ENCODE results near the gene MYMK.

The MYMK gene

DNA sequence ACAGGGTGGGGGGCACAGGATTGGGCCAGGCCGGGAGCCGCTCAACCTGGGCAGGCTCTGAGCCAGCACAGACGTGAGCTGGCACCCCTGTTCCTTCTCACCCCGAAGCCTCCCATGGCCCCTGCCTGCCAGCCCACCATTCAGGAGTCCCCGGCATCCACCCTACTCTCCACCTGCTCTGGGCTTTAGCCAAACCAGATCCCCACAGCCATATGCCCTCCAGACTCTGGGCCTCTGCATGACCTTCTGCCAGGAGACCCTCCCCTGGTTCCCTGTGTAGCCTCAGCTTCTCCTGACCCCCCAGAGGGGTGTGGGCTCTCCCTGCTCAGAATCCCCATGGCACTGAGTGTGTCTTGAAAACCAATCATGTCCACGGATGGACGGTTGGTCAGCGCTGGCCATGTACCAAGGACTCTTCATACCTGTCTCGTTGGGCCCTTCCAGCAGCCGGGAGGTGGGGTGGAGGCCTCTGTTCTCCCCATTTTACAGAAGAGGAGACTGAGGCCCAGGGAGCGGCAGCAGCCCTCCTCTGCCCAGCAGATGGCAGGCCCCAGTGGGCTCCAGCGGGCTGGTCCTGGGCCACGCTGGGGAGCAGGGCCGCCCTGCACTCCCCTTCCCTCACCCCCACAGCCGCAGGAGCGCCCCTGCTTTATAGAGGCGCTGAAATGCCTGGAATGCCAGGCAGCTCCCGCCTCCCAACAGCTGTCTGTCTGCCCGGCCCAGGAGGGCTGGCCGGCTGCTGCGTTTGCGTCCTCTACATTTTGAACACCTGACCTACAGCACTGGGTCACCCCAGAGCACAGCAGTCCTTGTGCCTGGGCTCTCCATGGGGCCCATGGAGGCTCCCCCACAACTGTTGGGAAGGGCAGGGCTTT lies 3.5 kb upstream of the MYMK start:
- peak overlapping the region; percentile 69 for H3K18ac ChIP-seq (ENCODE audit: low read length)
- H4K8ac ChIP-seq (ENCODE audit: low read depth, low read length), result no peak overlapping the region
- H2BK15ac ChIP-seq (replicated peaks; ENCODE audit: low read depth), result no peak overlapping the region
- H4K5ac ChIP-seq (ENCODE audit: low read length), result no peak overlapping the region
- H3K79me2 ChIP-seq (ENCODE audit: control insufficient read depth, insufficient read depth, low read length), result no peaks in the 10 kb centered on the region
- H3K9ac ChIP-seq (ENCODE audit: low read length), result no peak overlapping the region
- peaks cover 19% of the 10 kb centered on the region for H3K4me1 ChIP-seq (ENCODE audit: control insufficient read depth, low read depth, low read length)
- WGBS (ENCODE audit: extremely low coverage, insufficient coverage, low lambda C conversion rate), result no CpG with 5 or more reads among the region's 22 CpGs
- DNase-seq, result no peak
- H3K4ac ChIP-seq (ENCODE audit: low read depth, low read length), result no peak overlapping the region
- no peak overlapping the region for H2BK5ac ChIP-seq (ENCODE audit: low read length)
- no peak overlapping the region for H2BK120ac ChIP-seq (ENCODE audit: low read depth, low read length)
- no peak overlapping the region for H3K27ac ChIP-seq (ENCODE audit: low read depth, low read length)
- peak overlapping the region; percentile 41 for H2AK5ac ChIP-seq (ENCODE audit: low read length)
- no peaks in the 10 kb centered on the region for H3K36me3 ChIP-seq (ENCODE audit: control insufficient read depth, insufficient read depth, low read length)
- H3K4me3 ChIP-seq (ENCODE audit: low read length), result no peak overlapping the region
- H3K27me3 ChIP-seq (ENCODE audit: insufficient read depth, low read length, poor library complexity), result no peaks in the 10 kb centered on the region
- no peak overlapping the region for H3K23ac ChIP-seq (ENCODE audit: low read length)
- H3K4me2 ChIP-seq (ENCODE audit: low read length), result no peak overlapping the region
- H3K56ac ChIP-seq (ENCODE audit: low read length), result peak overlapping the region; percentile 83
- H3K79me1 ChIP-seq (ENCODE audit: low read length), result no peaks in the 10 kb centered on the region

DNA sequence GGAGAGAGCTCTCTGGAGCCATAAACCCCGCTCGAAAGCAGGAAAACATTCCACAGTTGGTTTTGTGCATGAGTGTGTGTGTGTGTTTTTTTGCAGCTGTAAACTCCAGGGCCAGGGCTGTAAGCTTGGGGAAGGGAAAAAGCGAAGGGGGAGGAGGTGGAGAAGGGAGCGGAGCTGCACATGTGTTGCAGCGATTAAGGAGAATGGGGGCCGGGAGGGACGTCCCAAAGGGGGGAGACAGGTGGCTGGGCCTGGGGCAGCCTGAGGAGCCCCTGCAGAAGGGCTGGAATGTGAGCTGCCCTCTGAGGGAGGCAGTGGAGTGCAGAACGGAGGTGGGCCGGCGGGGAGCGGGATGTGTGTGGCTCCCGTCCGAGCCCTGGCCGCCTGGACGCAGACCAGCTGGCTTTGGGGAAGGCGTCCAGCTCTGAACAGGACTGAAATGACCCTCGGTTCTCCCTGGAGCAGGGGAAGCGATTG lies 2.7 kb upstream of the MYMK start:
- Histone ChIP-seq H3K23ac (ENCODE audit: low read length) (peak overlapping the region; percentile 32), H2BK15ac (replicated peaks; ENCODE audit: low read depth) (no peak overlapping the region), H3K27me3 (ENCODE audit: insufficient read depth, low read length, poor library complexity) (no peaks in the 10 kb centered on the region), H2BK120ac (ENCODE audit: low read depth, low read length) (peak overlapping the region; percentile 22), H4K5ac (ENCODE audit: low read length) (no peak overlapping the region), H3K79me1 (ENCODE audit: low read length) (no peaks in the 10 kb centered on the region), H3K4me1 (ENCODE audit: control insufficient read depth, low read depth, low read length) (peaks cover 19% of the 10 kb centered on the region), H3K4me3 (ENCODE audit: low read length) (no peak overlapping the region), H3K27ac (ENCODE audit: low read depth, low read length) (peak overlapping the region; percentile 6), H4K8ac (ENCODE audit: low read depth, low read length) (no peak overlapping the region), H3K56ac (ENCODE audit: low read length) (peak overlapping the region; percentile 83), H3K9ac (ENCODE audit: low read length) (peak overlapping the region; percentile 40), H3K4ac (ENCODE audit: low read depth, low read length) (no peak overlapping the region), H3K4me2 (ENCODE audit: low read length) (no peak overlapping the region), H3K36me3 (ENCODE audit: control insufficient read depth, insufficient read depth, low read length) (no peaks in the 10 kb centered on the region), H2BK5ac (ENCODE audit: low read length) (peak overlapping the region; percentile 33), H3K79me2 (ENCODE audit: control insufficient read depth, insufficient read depth, low read length) (no peaks in the 10 kb centered on the region), H2AK5ac (ENCODE audit: low read length) (no peak overlapping the region), H3K18ac (ENCODE audit: low read length) (peak overlapping the region; percentile 69)
- no peak for DNase-seq
- no CpG with 5 or more reads among the region's 18 CpGs for WGBS (ENCODE audit: extremely low coverage, insufficient coverage, low lambda C conversion rate)

DNA sequence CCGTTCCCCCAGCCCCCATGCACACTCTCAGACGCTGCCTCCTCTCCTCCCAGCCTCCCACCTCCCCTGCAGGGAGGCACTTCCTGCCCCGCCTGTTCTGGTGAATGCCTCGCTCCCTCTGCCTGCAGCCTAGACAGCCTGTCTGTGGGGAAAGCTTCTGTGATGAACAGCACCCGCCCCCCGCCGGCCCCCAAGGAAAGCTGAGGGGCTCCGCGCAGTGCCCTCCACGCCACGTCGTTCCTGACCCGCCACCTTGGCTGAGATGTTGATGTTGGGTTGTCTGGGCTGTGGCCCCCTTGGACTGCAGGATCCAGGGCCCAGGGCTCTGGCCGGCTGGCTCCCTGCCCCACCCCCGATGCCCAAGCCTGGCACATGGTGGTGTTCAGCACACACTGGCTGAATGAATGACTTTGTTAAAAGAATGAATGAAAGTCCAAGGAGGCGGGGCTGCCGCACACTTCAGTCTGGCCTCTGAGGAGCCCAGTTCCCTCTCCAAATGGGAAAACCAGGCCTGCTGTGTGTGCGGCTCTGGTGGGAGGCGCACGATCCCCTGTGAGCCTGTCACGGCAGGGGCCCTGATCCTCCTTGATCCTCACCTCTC lies 2.1 kb upstream of the MYMK start:
- Histone ChIP-seq H3K4me2 (ENCODE audit: low read length) (no peak overlapping the region), H3K18ac (ENCODE audit: low read length) (peak overlapping the region; percentile 69), H3K36me3 (ENCODE audit: control insufficient read depth, insufficient read depth, low read length) (no peaks in the 10 kb centered on the region), H3K4ac (ENCODE audit: low read depth, low read length) (peak overlapping the region; percentile 88), H3K56ac (ENCODE audit: low read length) (peak overlapping the region; percentile 83), H4K5ac (ENCODE audit: low read length) (peak overlapping the region; percentile 81), H3K79me1 (ENCODE audit: low read length) (no peaks in the 10 kb centered on the region), H3K4me1 (ENCODE audit: control insufficient read depth, low read depth, low read length) (peaks cover 19% of the 10 kb centered on the region), H2BK15ac (replicated peaks; ENCODE audit: low read depth) (no peak overlapping the region), H4K8ac (ENCODE audit: low read depth, low read length) (no peak overlapping the region), H3K27me3 (ENCODE audit: insufficient read depth, low read length, poor library complexity) (no peaks in the 10 kb centered on the region), H2AK5ac (ENCODE audit: low read length) (no peak overlapping the region), H3K9ac (ENCODE audit: low read length) (peak overlapping the region; percentile 55), H3K4me3 (ENCODE audit: low read length) (no peak overlapping the region), H2BK5ac (ENCODE audit: low read length) (peak overlapping the region; percentile 90), H2BK120ac (ENCODE audit: low read depth, low read length) (peak overlapping the region; percentile 22), H3K23ac (ENCODE audit: low read length) (no peak overlapping the region), H3K79me2 (ENCODE audit: control insufficient read depth, insufficient read depth, low read length) (no peaks in the 10 kb centered on the region), H3K27ac (ENCODE audit: low read depth, low read length) (peak overlapping the region; percentile 6)
- WGBS (ENCODE audit: extremely low coverage, insufficient coverage, low lambda C conversion rate), result no CpG with 5 or more reads among the region's 21 CpGs
- DNase-seq, result peak; percentile 84

DNA sequence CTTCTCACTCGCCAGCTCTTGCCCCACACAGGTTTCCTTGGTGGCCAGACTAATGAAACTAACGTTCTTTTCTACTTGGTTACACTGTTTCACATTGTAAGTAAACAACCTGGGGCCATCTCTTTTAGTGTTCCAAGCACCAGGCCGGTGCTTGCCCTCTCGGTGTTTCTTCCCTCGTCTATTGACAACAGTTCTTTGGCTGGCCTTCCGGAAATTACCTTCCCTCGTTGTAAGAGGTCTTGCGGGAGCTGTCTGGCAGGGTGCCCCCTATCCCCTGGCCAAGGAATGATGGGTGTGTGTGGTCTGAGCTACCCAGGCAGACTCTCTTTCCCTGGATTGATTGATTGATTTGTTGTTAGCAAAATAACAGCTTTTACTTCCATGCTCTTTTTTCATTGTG lies 918 bp upstream of the MYMK start:
- H3K79me1 ChIP-seq (ENCODE audit: low read length), result no peaks in the 10 kb centered on the region
- WGBS (ENCODE audit: extremely low coverage, insufficient coverage, low lambda C conversion rate), result no CpG with 5 or more reads among the region's 8 CpGs
- H3K4me1 ChIP-seq (ENCODE audit: control insufficient read depth, low read depth, low read length), result peaks cover 19% of the 10 kb centered on the region
- no peak overlapping the region for H2BK120ac ChIP-seq (ENCODE audit: low read depth, low read length)
- no peak overlapping the region for H3K18ac ChIP-seq (ENCODE audit: low read length)
- no peaks in the 10 kb centered on the region for H3K79me2 ChIP-seq (ENCODE audit: control insufficient read depth, insufficient read depth, low read length)
- H2BK5ac ChIP-seq (ENCODE audit: low read length), result peak overlapping the region; percentile 40
- H2BK15ac ChIP-seq (replicated peaks; ENCODE audit: low read depth), result no peak overlapping the region
- H3K9ac ChIP-seq (ENCODE audit: low read length), result no peak overlapping the region
- H3K4me2 ChIP-seq (ENCODE audit: low read length), result no peak overlapping the region
- H2AK5ac ChIP-seq (ENCODE audit: low read length), result no peak overlapping the region
- H3K4ac ChIP-seq (ENCODE audit: low read depth, low read length), result no peak overlapping the region
- H3K23ac ChIP-seq (ENCODE audit: low read length), result no peak overlapping the region
- H3K27me3 ChIP-seq (ENCODE audit: insufficient read depth, low read length, poor library complexity), result no peaks in the 10 kb centered on the region
- peak; percentile 32 for DNase-seq
- no peaks in the 10 kb centered on the region for H3K36me3 ChIP-seq (ENCODE audit: control insufficient read depth, insufficient read depth, low read length)
- no peak overlapping the region for H4K8ac ChIP-seq (ENCODE audit: low read depth, low read length)
- H3K56ac ChIP-seq (ENCODE audit: low read length), result peak overlapping the region; percentile 83
- no peak overlapping the region for H4K5ac ChIP-seq (ENCODE audit: low read length)
- no peak overlapping the region for H3K4me3 ChIP-seq (ENCODE audit: low read length)
- H3K27ac ChIP-seq (ENCODE audit: low read depth, low read length), result no peak overlapping the region

DNA sequence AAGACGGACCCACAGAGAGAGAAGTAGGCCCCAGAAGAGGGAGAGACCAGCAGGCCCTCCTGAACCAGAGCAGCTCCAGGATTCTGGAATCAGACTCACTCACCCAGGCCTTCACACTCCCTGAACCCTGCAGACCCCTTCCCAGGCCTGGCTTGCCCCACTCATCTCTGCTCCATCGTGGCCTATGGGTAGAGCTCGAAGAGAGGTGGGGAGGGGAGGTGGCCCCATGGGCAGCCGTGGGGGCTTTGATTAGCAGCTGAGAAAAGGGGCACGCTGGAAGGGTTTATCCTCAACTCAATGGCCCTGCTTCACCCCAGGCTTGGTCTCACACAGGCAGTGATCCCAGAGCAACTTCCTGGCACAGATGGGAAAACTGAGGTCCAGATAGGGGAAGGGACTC lies 613 bp downstream of the MYMK start:
- no CpG with 5 or more reads among the region's 5 CpGs for WGBS (ENCODE audit: extremely low coverage, insufficient coverage, low lambda C conversion rate)
- no peak overlapping the region for H3K56ac ChIP-seq (ENCODE audit: low read length)

More for the DNA sequence above, 613 bp downstream of the MYMK start:
- Histone ChIP-seq H3K4ac (ENCODE audit: low read depth, low read length) (no peak overlapping the region), H3K79me2 (ENCODE audit: control insufficient read depth, insufficient read depth, low read length) (no peaks in the 10 kb centered on the region), H2AK5ac (ENCODE audit: low read length) (no peak overlapping the region), H3K27me3 (ENCODE audit: insufficient read depth, low read length, poor library complexity) (no peaks in the 10 kb centered on the region), H3K4me2 (ENCODE audit: low read length) (no peak overlapping the region), H3K9ac (ENCODE audit: low read length) (no peak overlapping the region), H3K27ac (ENCODE audit: low read depth, low read length) (no peak overlapping the region), H4K5ac (ENCODE audit: low read length) (no peak overlapping the region), H3K79me1 (ENCODE audit: low read length) (no peaks in the 10 kb centered on the region), H3K4me3 (ENCODE audit: low read length) (no peak overlapping the region), H3K18ac (ENCODE audit: low read length) (no peak overlapping the region), H2BK5ac (ENCODE audit: low read length) (no peak overlapping the region), H3K4me1 (ENCODE audit: control insufficient read depth, low read depth, low read length) (peaks cover 19% of the 10 kb centered on the region), H3K36me3 (ENCODE audit: control insufficient read depth, insufficient read depth, low read length) (no peaks in the 10 kb centered on the region), H3K23ac (ENCODE audit: low read length) (no peak overlapping the region), H2BK15ac (replicated peaks; ENCODE audit: low read depth) (no peak overlapping the region), H4K8ac (ENCODE audit: low read depth, low read length) (no peak overlapping the region), H2BK120ac (ENCODE audit: low read depth, low read length) (no peak overlapping the region)
- DNase-seq, result no peak

Data from mesendoderm (in vitro differentiated cells).